GM19468 (cell line): ENCODE data around the gene TK2.
"Not testable (repeated sequence)": the region's sequence is repeated elsewhere in the genome, so short reads cannot be mapped to it uniquely, and the experiment has no call there.

Experiments used
- ATAC-seq: cut with Tn5 transposase; IDR thresholded peaks from one replicate; pipeline ENCODE4 v1.9.1; 2021; ENCODE audit warnings: mild to moderate bottlenecking, moderate library complexity, moderate number of reproducible peaks; ENCODE audit not compliant: unreplicated experiment; ENCODE audit errors: extremely low read depth

Gene TK2

DNA sequence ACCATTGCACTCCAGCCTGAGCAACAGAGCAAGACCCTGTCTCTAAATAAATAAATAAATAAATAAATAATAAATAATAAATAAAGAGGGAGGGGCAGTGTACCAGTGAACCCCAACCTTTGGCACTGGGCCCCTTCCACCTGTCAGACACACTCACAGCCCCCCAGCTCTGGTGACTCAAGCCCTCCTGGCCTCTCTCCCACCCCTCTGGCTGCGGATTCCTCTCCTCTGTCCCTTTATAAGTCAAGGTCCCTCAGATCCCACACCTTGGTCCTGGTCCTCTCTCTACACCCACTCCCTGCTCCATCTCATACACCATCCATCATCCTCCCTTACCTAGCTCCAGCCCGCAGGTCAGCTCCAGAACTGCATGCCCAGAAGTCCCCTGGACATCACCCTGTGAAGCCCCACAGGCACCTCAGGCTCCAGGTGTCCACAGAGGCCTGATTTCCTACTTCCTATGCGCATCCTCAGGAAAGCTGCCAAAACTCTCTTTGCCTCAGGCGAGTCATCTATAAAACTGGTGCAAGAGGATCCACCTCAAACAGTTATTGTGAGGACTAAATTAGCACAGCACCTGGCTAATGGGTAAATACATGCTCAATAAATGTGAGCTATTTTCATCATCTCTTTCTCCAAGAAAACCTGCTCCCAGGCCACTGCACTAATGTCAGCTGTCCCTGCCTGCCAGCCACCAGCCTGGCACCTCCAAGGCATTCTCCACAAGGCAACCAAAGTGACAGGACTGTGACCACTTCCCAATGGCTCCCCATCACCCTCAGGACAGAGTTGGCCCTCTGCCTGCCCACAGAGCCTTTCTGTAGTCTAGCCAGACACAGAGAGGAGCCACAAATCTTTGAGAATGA lies 76.0 kb downstream of the TK2 start:
- ATAC-seq: no peak

DNA sequence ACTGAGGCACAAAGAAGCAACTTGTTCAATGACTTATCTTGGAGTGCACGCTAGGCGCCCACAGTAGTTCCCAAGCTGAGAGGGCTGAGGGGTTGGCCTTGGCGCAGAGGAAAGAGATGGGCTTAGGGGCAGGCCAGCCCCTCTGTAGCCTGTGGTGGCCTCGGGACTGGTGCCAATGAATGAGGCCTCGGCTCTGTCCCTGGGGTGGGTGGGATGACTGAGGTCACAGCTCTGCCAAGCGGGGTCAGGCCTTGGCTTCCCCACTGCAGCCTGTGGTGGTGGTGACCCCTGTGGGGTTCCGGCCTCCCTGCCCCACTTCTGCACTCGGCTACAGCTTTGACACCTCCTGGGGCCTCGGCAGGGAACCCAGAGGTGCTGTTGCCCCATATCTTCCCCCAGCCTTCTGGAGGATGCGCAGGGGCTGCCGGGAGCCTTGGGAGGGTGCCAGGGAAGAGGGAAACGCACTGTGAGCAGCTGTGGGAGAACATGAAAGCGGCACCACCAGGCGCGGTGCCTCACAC lies 76.8 kb downstream of the TK2 start:
- no peak for ATAC-seq

DNA sequence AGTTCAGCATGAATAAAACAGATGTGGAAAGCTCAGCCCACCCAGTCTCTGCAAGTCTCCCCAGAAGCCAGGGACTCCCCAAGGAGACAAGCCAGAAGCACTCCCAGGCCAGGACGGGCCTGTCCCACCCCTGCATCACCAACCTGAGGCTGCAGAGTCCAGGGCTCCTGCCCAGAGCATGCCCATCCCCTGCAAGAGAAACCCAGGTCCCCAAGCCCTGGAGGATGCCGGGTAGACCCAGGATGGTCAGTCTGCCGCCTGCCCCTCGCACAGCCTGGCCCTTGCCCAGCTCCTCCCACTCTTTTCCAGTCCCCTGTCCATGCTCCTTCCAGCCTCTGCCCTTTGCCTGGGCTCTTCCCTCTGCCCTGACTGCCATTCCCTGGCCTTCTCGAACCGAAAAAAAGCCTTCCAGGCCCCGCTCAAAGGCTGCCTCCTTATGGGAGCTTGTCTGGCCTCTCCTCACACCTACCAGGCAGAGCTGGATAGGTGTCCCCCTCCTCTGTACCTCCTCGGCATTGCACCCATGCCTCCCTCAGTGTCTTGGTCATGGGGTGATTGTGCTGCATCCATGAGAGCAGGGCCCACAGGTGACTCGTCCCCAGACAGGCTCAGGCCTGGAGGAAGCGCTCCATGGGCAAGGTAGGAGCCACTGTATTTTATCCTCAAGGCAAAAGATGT lies 78.1 kb downstream of the TK2 start:
- ATAC-seq: no peak

DNA sequence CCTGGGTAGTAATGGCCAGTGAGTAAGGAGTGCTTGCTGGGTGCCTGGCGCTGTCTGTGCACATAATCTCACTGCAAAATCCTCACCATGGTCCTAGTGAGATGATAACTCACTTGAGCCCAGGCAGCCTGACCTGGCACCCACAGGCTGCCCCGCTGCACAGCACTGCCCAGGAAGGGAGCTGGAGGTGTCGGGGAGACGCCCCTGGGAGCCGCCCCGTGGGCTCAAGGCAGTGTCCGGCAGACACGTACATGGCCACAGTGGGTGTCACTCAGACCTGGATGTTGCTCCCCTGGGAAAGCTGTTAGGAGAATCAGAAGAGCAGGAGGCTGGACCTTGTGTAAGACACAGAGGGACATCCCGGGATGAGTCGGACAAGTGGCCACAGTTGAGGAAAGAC lies 78.7 kb downstream of the TK2 start:
- no peak for ATAC-seq

DNA sequence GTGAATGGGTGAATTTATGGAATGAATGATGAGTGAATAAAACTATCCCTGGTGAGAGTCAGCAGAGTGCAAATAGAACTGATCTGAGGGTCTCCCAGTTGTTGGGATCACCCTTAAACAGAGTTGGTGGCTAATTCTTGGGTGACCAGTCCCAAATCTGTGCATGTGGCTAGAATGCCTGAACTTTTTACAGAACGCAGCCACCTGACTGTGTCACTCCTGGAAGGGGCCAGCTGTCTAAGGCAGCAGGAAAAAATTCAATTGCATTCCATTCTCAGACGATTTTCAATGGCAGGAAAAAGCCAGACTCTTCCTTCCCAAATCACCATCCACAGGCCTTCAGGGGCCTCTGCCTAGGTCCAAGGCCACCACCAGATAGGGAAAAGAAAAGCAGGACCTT lies 79.4 kb downstream of the TK2 start:
- ATAC-seq: no peak

DNA sequence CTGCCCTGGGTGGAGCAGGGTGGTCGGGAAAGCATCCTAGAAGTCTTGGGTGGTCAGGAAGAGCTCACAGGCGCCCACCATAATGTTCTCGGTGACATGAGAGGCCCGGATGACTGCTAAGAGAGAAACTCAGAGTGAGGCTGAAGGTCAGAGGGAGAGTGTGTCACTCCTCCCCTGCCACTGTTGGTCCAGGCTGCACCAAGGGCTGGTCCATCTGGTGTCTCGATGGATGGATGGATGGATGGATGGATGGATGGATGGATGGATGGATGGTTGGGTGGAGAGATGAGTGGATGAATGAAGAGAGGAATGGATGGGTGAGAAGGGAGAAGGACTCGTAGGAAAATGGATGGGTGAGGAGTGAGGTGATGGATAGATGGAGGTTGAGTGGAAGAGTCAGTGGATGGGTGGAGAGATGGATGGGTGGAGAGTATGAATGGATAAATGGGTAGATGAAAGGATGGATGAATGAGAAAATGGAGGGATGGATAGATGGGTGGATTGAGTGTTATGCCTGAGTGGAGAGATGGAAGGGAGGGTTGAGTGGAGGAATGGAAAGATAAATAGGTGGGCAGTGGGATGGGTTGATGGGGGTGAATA lies 79.9 kb downstream of the TK2 start:
- ATAC-seq: no peak

DNA sequence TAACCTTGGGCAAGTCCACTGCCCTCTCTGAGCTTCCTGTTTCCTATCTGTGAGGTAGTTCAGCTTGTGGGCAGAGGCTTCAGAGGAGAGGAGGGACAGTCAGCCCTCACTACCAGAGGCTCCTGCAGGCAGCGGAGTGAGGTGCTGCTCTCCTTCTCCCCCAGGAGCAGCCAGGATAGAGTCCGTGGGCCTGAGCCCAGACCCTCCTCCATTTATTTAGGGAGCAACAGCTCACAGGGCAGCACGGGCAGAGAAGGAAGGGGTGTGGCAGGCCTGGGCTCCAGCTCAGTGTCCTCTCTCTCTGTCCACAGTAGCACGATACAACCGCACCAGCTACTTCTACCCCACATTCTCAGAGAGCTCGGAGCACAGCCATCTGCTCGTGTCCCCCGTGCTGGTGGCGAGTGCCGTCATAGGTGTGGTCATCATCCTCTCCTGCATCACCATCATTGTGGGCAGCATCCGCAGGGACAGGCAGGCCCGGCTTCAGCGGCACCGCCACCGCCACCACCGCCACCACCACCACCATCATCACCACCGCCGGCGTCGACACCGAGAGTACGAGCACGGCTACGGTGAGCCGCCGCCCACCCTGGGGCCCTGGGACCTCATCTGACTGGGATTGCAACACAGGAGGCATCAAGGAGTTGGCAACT lies 80.5 kb downstream of the TK2 start:
- ATAC-seq: no peak

DNA sequence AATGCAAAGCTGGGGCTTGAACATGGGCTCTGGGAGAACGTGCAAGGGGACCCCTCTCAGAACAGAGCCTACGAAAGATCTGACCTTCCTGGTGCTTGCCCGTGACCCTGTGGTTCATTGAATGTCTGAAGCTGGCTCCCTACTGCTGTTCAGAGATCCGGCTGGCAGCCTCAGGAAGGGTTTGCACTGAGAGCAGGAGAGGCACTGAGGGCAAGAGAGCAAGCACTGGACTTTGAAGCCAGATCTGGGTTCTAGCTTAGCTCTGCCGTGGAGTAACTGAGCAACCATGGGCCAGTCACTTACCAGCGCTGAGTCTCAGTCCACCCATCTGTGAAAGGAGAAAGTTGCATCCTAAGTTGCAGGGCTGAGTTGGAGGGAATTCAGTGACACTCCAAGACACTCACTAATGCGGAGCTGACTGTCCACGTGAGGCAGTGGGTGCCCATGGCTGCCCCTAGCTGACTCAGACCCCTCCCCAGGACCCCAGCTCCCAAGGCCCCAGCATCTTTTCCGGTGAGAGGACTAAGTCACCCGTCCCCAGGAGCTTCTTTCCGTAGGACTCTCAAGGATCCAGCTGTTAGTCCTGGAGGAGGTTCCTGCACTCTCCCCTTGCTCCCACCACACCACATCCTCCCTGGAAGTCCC lies 81.5 kb downstream of the TK2 start:
- ATAC-seq: no peak

DNA sequence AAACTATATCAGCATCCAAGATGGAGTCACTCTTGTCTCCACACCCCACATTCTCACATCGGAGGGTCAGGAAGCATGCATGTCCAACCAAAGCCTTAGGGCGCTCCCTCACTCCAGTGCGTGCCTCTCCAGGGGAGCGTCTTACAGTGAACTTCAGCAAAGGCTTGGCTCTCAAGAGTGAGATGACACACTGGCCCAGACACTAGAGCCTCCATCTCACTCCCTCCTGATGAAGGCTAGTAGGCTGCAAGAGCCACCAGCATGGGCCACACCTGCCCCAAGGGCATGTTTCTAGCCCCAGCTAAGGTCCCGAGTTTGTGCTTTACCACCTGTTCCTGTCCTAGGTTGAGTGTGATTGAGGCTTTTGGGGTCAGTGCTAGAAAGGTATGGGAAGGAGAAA lies 82.3 kb downstream of the TK2 start:
- ATAC-seq: no peak

DNA sequence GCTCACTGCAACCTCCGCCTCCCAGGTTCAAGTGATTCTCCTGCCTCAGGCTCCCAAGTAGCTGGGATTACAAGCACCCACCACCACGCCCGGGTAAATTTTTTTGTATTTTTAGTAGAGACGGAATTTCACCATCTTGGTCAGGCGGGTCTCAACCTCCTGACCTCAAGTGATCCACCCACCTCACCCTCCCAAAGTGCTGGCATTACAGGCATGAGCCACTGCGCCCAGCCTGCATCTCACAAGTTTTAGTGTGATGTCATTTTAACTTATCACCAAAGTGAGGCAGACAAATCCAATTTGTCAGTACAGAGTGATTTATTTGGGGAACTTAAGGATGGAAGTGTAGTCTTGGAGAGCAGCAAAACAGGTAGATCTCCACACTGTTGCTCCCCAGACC lies 83.3 kb downstream of the TK2 start:
- not testable (repeated sequence) for ATAC-seq

DNA sequence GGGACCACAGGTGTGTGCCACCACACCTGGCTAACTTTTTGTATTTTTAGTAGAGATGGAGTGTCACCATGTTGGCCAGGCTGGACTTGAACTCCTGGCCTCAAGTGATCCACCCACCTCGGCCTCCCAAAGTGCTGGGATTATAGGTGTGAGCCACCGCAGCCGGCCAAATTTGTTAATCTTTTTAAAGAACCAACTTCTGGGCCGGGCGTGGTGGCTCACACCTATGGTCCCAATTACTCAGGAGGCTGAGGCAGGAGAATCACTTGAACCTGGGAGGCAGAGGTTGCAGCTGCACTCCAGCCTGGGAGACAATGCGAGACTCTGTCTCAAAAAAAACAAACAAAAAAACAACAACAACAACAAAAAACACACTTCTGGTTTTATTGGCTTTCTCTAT lies 84.0 kb downstream of the TK2 start:
- ATAC-seq: not testable (repeated sequence)

DNA sequence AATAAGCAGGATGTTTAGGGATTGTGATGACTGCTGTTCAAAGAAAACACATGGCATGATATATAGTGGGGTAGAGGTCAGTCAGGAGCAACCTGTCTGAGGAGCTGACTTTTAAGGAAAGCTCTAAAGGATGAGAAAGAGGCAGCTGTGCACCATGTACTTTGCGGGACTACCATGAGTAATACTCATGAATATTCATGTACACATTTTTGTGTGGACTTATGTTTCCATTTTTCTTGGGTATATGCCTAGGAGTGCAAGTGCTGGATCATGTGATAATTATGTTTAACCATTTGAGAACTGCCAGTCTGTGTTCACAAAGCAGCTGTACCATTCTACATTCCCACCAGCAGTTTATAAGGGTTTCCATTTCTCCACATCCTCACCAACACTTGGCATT lies 87.0 kb downstream of the TK2 start:
- no peak for ATAC-seq

DNA sequence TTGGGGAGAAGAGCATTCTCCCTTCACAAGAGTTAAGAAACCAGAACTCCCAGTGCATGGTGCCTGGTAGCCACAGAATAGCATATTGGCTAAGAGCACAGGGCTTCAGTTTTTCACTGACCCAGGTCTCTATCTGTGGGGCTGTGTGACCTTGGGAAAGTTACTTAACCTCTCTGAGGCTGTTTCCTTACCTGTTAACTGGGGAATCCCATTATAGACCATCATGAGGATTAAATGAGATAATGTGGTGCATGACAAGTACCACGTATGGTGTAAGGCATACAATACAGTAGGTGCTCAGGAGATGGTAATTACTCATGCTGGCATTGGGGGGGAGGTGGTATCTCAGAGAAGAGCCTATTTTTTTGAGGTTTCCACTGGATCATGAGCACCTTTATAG lies 89.2 kb downstream of the TK2 start:
- ATAC-seq: no peak

DNA sequence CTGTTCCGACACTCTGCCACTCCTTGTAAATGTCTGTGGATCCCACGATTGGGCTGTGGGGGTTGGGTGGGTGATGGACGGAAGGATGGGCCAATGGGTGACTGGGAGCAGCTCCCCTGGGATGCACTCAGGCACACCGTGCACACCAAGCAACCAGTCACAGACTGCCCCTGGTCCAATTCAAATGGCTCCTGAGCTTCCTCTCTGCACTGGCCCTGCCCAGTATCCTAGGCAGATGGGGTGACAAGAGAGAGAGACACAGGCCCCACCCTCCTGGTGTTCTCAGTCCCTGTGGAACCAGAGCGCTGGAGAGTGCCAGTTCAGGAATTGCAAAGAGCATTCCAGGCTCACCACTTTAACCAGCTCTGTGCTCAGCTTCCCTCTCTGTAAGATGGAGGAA lies 90.0 kb downstream of the TK2 start:
- no peak for ATAC-seq

DNA sequence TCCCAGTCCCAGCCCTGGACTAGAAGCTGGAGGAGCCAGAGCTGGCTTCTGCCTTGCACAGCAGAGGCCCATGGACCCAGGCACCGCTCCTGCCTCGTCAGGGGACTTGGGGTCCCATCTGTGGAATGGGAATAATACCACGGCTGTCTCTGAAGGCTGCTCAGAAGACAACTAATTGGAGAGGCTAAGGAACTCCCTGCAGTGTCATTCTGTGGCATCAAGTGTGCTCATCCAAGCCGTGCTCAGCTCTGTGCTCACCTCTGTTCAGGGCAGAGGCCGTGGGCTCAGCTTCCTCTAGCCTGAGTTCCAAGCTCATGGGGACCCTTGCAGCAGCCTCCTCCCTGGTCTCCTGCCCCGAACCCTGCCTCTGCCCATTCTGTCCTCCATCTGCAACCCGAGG lies 91.1 kb downstream of the TK2 start:
- no peak for ATAC-seq

DNA sequence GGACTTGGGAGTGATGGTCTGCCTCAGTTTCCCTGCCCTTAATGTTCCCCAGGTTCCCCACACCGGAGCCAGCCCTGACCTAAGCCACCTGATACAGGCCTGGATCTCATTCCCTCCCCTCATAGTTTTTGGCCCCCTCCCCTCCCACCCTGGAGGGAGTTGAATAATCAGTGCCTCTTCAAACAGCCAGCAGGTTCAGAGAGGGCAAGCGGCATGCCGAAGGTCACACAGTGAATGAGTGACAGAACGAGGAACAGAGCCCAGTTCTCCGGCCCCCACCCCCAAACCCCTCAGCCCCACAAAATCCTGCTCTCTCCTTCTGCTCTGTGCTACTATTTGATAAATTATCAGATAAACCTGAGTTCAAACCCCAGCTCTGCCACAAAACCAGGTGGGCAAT lies 91.6 kb downstream of the TK2 start:
- no peak for ATAC-seq
